ENCODE results near the gene PPP4R3A. TPM values are rescaled to one million over a fixed set of nuclear protein-coding genes. Genes with fewer than 3 reads are reported as not detected.

The PPP4R3A gene
- total RNA-seq, 1 experiment from 2014 or later, result 148 TPM

- Histone ChIP-seq H3K79me1 (ENCODE audit: insufficient read depth, low read depth, low read length, poor library complexity, severe bottlenecking) (no peaks in the 10 kb centered on the region), H3K27ac (ENCODE audit: insufficient read length, low read depth, low read length) (no peak overlapping the region), H2AFZ (ENCODE audit: low read length) (no peak overlapping the region), H3K18ac (ENCODE audit: insufficient read length, low read depth, low read length) (no peak overlapping the region), H2BK5ac (ENCODE audit: insufficient read length, low read length) (no peak overlapping the region), H4K20me1 (ENCODE audit: control insufficient read depth, insufficient read depth, insufficient read length) (no peaks in the 10 kb centered on the region), H3K4me2 (ENCODE audit: insufficient read depth, insufficient read length, low read length) (no peak overlapping the region), H3K4ac (ENCODE audit: low read depth, low read length) (no peak overlapping the region), H2BK15ac (ENCODE audit: low read depth, low read length) (no peak overlapping the region), H4K5ac (ENCODE audit: insufficient read length, low read depth, low read length) (no peak overlapping the region), H2BK20ac (ENCODE audit: low read depth, low read length, poor library complexity, severe bottlenecking) (no peak overlapping the region), H3K9me3 (ENCODE audit: control insufficient read depth, low read depth, low read length) (no peaks in the 10 kb centered on the region), H3K27me3 (ENCODE audit: insufficient read depth, low read length) (no peaks in the 10 kb centered on the region), H2BK12ac (ENCODE audit: insufficient read length, low read depth, low read length) (no peak overlapping the region), H2AK5ac (ENCODE audit: insufficient read length, low read length) (no peak overlapping the region), H3K23ac (ENCODE audit: insufficient read length, low read depth, low read length) (no peak overlapping the region), H3K9ac (ENCODE audit: extremely low read depth, insufficient read length, low read length) (no peak overlapping the region), H3K23me2 (ENCODE audit: insufficient read length, low read depth, low read length, poor library complexity, severe bottlenecking) (no peaks in the 10 kb centered on the region), H4K8ac (replicated peaks; ENCODE audit: insufficient read length, low read depth, low read length) (no peak overlapping the region), H2BK120ac (ENCODE audit: low read depth, low read length, poor library complexity, severe bottlenecking) (no peak overlapping the region), H3K14ac (ENCODE audit: insufficient read depth, low read length) (no peak overlapping the region), H4K91ac (ENCODE audit: insufficient read length, low read depth, low read length) (no peak overlapping the region), H3K56ac (ENCODE audit: insufficient read length, low read depth, low read length) (no peak overlapping the region), H3T11ph (ENCODE audit: low read length) (no peak overlapping the region), H3K4me1 (ENCODE audit: insufficient read depth, low read length) (no peaks in the 10 kb centered on the region), H3K79me2 (ENCODE audit: insufficient read depth, low read length) (no peaks in the 10 kb centered on the region)
- DNase-seq, result no peak
- no peaks in the 10 kb centered on the region for H3K36me3 Mint-ChIP-seq (ENCODE audit: insufficient read depth in 1 of 3, low read depth in 3 of 3)
- no peak overlapping the region for H3K27ac Mint-ChIP-seq
- H3K27me3 Mint-ChIP-seq (ENCODE audit: low read depth), result peaks cover 10% of the 10 kb centered on the region
- no peaks in the 10 kb centered on the region; a peak in 1 of 5 replicates for H3K9me3 Mint-ChIP-seq
- no CpG with 5 or more reads among the region's 7 CpGs for WGBS (ENCODE audit: extremely low coverage, insufficient read length, low lambda C conversion rate)
- no peaks in the 10 kb centered on the region for H3K4me1 Mint-ChIP-seq
- TF ChIP-seq CTCF (conservative IDR thresholded peaks at IDR 0.05), result no peak
- H3K4me3 Mint-ChIP-seq, result no peak overlapping the region
Measured at GRCh38 chr14:91516663-91517388, 6.7 kb upstream of the PPP4R3A start.
